Breast epithelium (tissue), 3 donors: Measurements from ENCODE around the gene ELAVL1.

ENCODE experiments used
- POLR2A ChIP-seq: fragments of 450-650 bp; IDR thresholded peaks from one replicate; pipeline ENCODE4 v1.6.1; 2016; ENCODE audit warnings: antibody characterized with exemption, mild to moderate bottlenecking, moderate library complexity
- POLR2AphosphoS5 ChIP-seq, 3 donors: sonication (generic); formaldehyde crosslinking; IDR thresholded peaks; one replicate each; pipeline ENCODE4 v1.6.1; 2017; ENCODE audit warnings: antibody characterized with exemption in 3 of 3
- TF ChIP-seq, protein P1 (sequence below), 3 donors: fragments of 450-650 bp; IDR thresholded peaks; one replicate each; pipeline ENCODE4 v1.5.1; 2016 to 2017; ENCODE audit warnings: antibody characterized with exemption in 3 of 3, mild to moderate bottlenecking in 3 of 3, moderate library complexity in 3 of 3

DNA sequence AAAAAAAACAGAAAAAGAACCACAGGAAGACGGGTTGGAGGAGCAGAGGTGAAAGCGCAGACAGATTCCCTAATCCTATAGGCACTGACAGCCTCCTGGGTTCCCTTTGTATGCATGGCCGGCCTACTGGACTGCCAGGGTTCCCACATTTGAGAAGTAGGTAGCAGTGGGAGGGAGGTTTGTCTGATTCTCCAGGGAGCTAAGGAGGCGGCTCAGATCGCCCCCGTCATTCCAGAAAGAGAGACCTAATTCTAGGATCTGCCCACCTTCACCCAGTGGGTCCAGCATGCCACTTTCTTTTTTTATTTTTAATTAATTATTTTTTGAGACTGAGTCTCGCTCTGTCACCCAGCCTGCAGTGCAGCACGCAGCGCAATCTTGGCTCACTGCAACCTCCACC is 37.5 kb upstream of the ELAVL1 start:
- TF ChIP-seq POLR2AphosphoS5 (IDR thresholded peaks at IDR 0.05) (no peak), POLR2A (no peak)
- TF ChIP-seq, protein P1, sequence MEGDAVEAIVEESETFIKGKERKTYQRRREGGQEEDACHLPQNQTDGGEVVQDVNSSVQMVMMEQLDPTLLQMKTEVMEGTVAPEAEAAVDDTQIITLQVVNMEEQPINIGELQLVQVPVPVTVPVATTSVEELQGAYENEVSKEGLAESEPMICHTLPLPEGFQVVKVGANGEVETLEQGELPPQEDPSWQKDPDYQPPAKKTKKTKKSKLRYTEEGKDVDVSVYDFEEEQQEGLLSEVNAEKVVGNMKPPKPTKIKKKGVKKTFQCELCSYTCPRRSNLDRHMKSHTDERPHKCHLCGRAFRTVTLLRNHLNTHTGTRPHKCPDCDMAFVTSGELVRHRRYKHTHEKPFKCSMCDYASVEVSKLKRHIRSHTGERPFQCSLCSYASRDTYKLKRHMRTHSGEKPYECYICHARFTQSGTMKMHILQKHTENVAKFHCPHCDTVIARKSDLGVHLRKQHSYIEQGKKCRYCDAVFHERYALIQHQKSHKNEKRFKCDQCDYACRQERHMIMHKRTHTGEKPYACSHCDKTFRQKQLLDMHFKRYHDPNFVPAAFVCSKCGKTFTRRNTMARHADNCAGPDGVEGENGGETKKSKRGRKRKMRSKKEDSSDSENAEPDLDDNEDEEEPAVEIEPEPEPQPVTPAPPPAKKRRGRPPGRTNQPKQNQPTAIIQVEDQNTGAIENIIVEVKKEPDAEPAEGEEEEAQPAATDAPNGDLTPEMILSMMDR (IDR thresholded peaks at IDR 0.05) = no peak
